Upper lobe of left lung (tissue), 6 donors: ENCODE results near the gene ANKRD11. TPM values are rescaled to one million over a fixed set of nuclear protein-coding genes. Genes with fewer than 3 reads are reported as not detected.

Experiments used
- ATAC-seq, 2 donors: fragments of 200-7000 bp; cut with Tn5 transposase; one replicate each; pipeline ENCODE4 v1.9.1; 2022; ENCODE audit warnings: mild to moderate bottlenecking in 2 of 2, moderate library complexity in 2 of 2; ENCODE audit not compliant: low FRiP score in 2 of 2
- DNase-seq, 2 donors: peaks; one replicate each; pipeline ENCODE4 v3.0.0-alpha.2; 2019 to 2020
- H3K27ac ChIP-seq, 4 donors: fragments of 200-600 bp; sonication (generic); one replicate each; pipeline ENCODE4 v1.5.1; 2016 to 2019
- H3K27me3 ChIP-seq, 4 donors: fragments of 200-600 bp; sonication (generic); one replicate each; pipeline ENCODE4 v1.5.1; 2017 to 2019
- H3K36me3 ChIP-seq, 4 donors: fragments of 200-600 bp; sonication (generic); one replicate each; pipeline ENCODE4 v1.5.1; 2016 to 2019
- H3K4me1 ChIP-seq, 4 donors: fragments of 200-600 bp; sonication (generic); one replicate each; pipeline ENCODE4 v1.5.1; 2018 to 2019
- H3K4me3 ChIP-seq, 4 donors: fragments of 200-600 bp; sonication (generic); one replicate each; pipeline ENCODE4 v1.5.1; 2017 to 2019; ENCODE audit warnings: mild to moderate bottlenecking in 2 of 4, moderate library complexity in 1 of 4
- H3K9me3 ChIP-seq, 4 donors: fragments of 200-600 bp; sonication (generic); one replicate each; pipeline ENCODE4 v1.5.1; 2018 to 2019
- EP300 ChIP-seq, 4 donors: sonication (generic); formaldehyde crosslinking; IDR thresholded peaks; one replicate each; pipeline ENCODE4 v1.5.1; 2017; ENCODE audit warnings: antibody characterized with exemption in 4 of 4, control low read depth in 2 of 4
- POLR2A ChIP-seq, 4 donors: fragments of 450-650 bp; IDR thresholded peaks; one replicate each; pipeline ENCODE4 v1.5.1; 2016 to 2017; ENCODE audit warnings: antibody characterized with exemption in 4 of 4, mild to moderate bottlenecking in 2 of 4
- POLR2AphosphoS5 ChIP-seq, 2 donors: sonication (generic); formaldehyde crosslinking; IDR thresholded peaks; one replicate each; pipeline ENCODE4 v1.5.1; 2017; ENCODE audit warnings: antibody characterized with exemption in 2 of 2
- WGBS, 2 donors: methylation state at CpG; one replicate each; pipeline ENCODE4 v1.1.5; 2017 to 2018; 5-methylcytosine and 5-hydroxymethylcytosine counted together
- total RNA-seq, 6 donors: library from RNA; depleted of rRNA in 4 of 6; stranded (reverse); fragments of >200 nt in 4 of 6; gene quantifications; one replicate each; pipeline versions ENCODE4 v1.1.0 to v1.2.1, GENCODE V29; 2016 to 2021
- TF ChIP-seq, protein P1 (sequence below), 6 experiments: fragments of 450-650 bp in 4 of 6; fragments of 200-600 bp in 2 of 6; sonication (generic) in 2 of 6; IDR thresholded peaks; one replicate each; pipeline ENCODE4 v1.5.1; 2016 to 2019; ENCODE audit warnings: antibody characterized with exemption in 6 of 6
- donor health status: DM: no; HTN: no; CAD: no; lungs with moderate emphysema.
- donor health status: DM: no; HTN: yes; CAD: no; lungs with severe emphysema.

The ANKRD11 gene
- total RNA-seq, 6 donors from 2014 or later: 92.4 to 313 (median 134) TPM

DNA sequence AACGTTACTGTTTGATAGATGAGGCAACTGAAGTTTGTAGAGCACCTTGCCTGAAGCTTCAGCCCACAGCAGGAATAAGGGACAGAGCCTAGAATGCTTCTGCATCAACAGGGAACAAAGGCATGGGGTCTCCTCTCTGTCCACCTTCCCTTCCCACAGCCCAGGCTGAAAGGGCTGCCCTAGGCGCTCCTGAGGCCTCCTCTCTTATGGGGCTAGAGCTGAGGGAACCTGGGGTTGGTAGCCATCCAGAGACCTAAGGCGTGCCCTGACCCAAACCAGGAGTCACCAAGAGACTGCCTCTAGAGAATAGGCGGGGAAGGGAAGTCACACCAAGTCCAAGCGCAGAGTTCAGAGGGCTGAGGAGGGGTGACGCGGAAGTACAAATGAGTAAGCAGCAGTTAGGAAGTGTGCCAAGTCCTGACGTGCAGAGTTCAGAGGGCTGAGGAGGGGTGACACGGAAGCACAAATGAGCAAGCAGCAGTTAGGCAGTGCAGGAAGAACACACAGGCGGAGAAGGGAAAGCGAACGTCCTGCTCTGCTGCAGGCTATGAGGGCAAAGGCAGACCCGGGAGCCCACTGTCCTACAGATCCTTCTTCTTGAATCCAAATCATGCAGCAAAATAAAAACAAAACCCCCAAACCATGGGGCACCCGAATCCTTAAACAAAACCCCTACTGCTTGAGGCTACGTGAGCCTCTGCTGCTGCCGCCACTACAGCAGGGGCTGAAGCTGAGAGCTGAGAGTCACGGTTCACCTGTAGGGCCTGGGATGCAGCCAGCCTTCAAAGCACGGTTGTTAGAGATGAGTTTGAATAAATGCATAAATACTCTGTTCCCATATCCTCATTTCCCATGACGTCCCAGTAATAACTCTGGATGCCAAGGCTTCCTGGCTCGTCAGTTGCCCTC lies 15.1 kb upstream of the ANKRD11 start:
- peaks cover 34 to 58% (median 40%) of the 10 kb centered on the region in 4 donors for H3K4me1 ChIP-seq
- no peaks in the 10 kb centered on the region for H3K27me3 ChIP-seq
- H3K27ac ChIP-seq: peak overlapping the region; percentile 84 to 97 (median 89)
- peak in 1 of 2 donors; percentile 95 for DNase-seq
- peaks cover 0 to 4% (median 2%) of the 10 kb centered on the region in 4 donors for H3K36me3 ChIP-seq
- no peaks in the 10 kb centered on the region for H3K9me3 ChIP-seq
- peak; percentile 68 to 85 for ATAC-seq
- TF ChIP-seq, protein P1, sequence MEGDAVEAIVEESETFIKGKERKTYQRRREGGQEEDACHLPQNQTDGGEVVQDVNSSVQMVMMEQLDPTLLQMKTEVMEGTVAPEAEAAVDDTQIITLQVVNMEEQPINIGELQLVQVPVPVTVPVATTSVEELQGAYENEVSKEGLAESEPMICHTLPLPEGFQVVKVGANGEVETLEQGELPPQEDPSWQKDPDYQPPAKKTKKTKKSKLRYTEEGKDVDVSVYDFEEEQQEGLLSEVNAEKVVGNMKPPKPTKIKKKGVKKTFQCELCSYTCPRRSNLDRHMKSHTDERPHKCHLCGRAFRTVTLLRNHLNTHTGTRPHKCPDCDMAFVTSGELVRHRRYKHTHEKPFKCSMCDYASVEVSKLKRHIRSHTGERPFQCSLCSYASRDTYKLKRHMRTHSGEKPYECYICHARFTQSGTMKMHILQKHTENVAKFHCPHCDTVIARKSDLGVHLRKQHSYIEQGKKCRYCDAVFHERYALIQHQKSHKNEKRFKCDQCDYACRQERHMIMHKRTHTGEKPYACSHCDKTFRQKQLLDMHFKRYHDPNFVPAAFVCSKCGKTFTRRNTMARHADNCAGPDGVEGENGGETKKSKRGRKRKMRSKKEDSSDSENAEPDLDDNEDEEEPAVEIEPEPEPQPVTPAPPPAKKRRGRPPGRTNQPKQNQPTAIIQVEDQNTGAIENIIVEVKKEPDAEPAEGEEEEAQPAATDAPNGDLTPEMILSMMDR (IDR thresholded peaks at IDR 0.05): peak in 1 of 6 experiments; percentile 5
- peak; percentile 89 to 96 for TF ChIP-seq POLR2AphosphoS5 (IDR thresholded peaks at IDR 0.05)
- peak in 3 of 4 donors; percentile 41 to 84 (median 52) for TF ChIP-seq POLR2A (IDR thresholded peaks at IDR 0.05)
- peak in 2 of 4 donors; percentile 63 to 82 for TF ChIP-seq EP300 (IDR thresholded peaks at IDR 0.05)
- peak overlapping the region in 3 of 4 donors; percentile 7 to 29 (median 18) for H3K4me3 ChIP-seq
- WGBS, 2 donors: 13 to 16% methylated on average over 19 to 20 of the region's 20 CpGs

DNA sequence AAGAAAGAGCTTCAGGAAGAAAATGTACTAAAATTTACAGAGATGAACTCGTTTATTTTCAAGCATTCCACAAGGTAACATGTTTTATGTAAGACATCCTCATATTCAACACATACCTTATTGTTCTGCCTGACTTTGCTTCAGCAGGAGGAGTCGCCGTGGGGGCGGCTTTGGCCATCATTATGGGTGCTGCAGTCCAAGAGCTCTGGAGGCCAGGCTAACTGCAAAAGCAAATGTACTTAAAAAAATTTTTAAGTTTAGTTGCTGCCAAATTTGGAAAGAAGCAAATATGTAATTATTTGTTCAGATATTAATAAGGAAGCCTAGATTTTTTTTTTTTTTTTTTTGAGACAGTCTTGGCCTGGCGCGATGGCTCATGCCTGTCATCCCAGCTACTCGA lies 13.7 kb upstream of the ANKRD11 start:
- peaks cover 0 to under 1% (median 0%) of the 10 kb centered on the region in 4 donors for H3K36me3 ChIP-seq
- H3K4me1 ChIP-seq: peaks cover 27 to 49% (median 31%) of the 10 kb centered on the region in 4 donors
- peak overlapping the region in 2 of 4 donors; percentile 88 to 97 for H3K27ac ChIP-seq
- TF ChIP-seq POLR2A (IDR thresholded peaks at IDR 0.05): no peak
- TF ChIP-seq, protein P1 (IDR thresholded peaks at IDR 0.05): no peak
- TF ChIP-seq EP300 (IDR thresholded peaks at IDR 0.05): no peak
- no peak for TF ChIP-seq POLR2AphosphoS5 (IDR thresholded peaks at IDR 0.05)
- no peaks in the 10 kb centered on the region for H3K27me3 ChIP-seq
- ATAC-seq: no peak
- no peak for DNase-seq
- H3K4me3 ChIP-seq: no peak overlapping the region
- WGBS, 2 donors: 83 to 93% methylated on average over 7 of the region's 7 CpGs
- no peaks in the 10 kb centered on the region for H3K9me3 ChIP-seq

DNA sequence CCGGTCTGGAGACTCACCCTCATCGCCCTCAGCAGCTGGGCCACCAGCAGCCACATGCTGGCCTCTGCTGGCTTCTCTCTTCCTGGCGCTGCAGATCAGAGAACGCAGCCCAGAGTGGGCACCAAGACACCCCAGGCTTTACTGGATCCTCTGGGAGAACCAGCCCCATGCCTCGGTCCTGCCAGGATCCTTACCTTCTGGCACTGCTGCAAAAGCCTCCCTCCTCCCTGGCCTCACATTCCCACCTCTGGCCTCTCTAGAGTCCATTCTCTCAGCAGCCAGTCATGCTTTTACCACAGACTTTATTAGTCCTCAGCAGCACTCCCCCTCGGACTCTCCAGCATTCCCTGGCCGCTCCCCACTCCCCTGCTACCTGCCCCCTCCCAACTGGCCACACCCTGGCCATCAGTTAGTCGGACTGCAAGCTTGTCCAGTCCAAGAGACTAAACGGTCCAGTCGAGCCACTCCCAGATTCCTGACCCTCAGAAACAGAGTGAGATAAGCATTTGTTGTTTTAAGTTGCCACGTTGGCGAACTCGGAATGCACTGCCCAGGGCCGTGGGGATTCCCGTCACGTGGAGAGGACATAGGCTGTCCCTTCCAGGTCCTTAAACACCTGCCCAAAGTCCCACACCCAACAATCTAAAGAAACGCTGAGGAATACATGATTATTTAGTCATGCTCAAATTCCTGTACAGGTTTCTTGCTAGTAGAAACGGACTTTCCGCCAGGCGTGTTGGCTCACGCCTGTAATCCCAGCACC lies 11.9 kb upstream of the ANKRD11 start:
- H3K27ac ChIP-seq: peak overlapping the region; percentile 52 to 74 (median 56)
- WGBS, 2 donors: 54 to 71% methylated on average over 17 to 21 of the region's 21 CpGs
- H3K36me3 ChIP-seq: peaks cover 0 to 6% (median 2%) of the 10 kb centered on the region in 4 donors
- H3K4me1 ChIP-seq: peaks cover 23 to 40% (median 24%) of the 10 kb centered on the region in 4 donors
- ATAC-seq (peak; percentile 43 to 91), DNase-seq (peak in 1 of 2 donors; percentile 86)
- no peaks in the 10 kb centered on the region for H3K9me3 ChIP-seq
- TF ChIP-seq POLR2A (IDR thresholded peaks at IDR 0.05) (no peak), EP300 (IDR thresholded peaks at IDR 0.05) (peak in 2 of 4 donors; percentile 54 to 72), POLR2AphosphoS5 (IDR thresholded peaks at IDR 0.05) (peak; percentile 31 to 42)
- TF ChIP-seq, protein P1 (IDR thresholded peaks at IDR 0.05): no peak
- no peaks in the 10 kb centered on the region for H3K27me3 ChIP-seq
- no peak overlapping the region for H3K4me3 ChIP-seq

DNA sequence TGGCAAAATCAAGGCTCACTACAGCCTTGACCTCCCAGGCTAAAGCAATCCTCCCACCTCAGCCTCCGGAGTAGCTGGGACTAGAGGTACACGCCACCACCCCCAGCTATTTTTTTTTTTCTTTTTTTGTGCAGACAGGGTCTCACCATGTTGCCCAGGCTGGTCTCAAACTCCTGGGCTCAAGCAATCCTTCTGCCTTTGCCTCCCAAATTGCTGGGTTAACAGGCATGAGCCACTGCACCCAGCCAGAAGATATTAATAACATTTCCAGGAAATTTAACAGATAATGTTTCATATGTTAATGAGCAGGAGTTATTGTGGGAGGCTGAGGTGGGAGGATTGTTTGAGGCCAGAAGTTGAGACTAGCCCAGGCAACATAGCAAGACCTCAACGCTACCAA lies 9.4 kb upstream of the ANKRD11 start:
- 84 to 97% methylated on average over 3 of the region's 3 CpGs for WGBS, 2 donors
- H3K4me3 ChIP-seq: no peak overlapping the region
- no peak overlapping the region for H3K27ac ChIP-seq
- H3K9me3 ChIP-seq: no peaks in the 10 kb centered on the region
- H3K27me3 ChIP-seq: no peaks in the 10 kb centered on the region
- H3K4me1 ChIP-seq: peaks cover 0 to 15% (median 1%) of the 10 kb centered on the region in 4 donors
- H3K36me3 ChIP-seq: peaks cover 0 to 6% (median 2%) of the 10 kb centered on the region in 4 donors
- TF ChIP-seq EP300 (IDR thresholded peaks at IDR 0.05) (no peak), POLR2A (IDR thresholded peaks at IDR 0.05) (no peak), POLR2AphosphoS5 (IDR thresholded peaks at IDR 0.05) (no peak)
- TF ChIP-seq, protein P1 (IDR thresholded peaks at IDR 0.05): no peak
- ATAC-seq (no peak), DNase-seq (no peak)
